ENCODE data around the gene AAK1. TPM values are rescaled to one million over a fixed set of nuclear protein-coding genes. Genes with fewer than 3 reads are reported as not detected.

Gene AAK1
- total RNA-seq, 4 donors from 2014 or later = 42.5 to 55.9 (median 51.2) TPM

- TF ChIP-seq CTCF (IDR thresholded peaks at IDR 0.05; ENCODE audit: low read depth) = no peak
Observed at GRCh38 chr2:69544951-69545350, 98.6 kb downstream of the AAK1 start.

DNA sequence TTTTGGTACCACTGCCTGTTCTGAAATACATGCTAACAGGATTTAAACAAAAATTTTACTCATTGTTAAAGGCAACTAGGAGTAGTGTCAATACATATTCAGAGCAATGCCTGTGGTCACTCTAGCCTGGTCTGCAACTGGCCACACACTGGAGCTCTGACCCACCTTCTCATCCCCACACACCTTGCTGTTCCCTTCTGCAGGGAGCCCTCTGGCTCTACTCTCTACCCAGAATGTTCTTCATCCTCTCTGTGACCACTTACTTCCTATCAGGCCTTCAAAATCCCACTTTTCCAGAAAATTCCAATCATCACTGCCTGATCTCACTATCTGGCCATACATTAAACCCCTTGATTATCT is 104.0 kb downstream of the AAK1 start:
- TF ChIP-seq CTCF (IDR thresholded peaks at IDR 0.05; ENCODE audit: low read depth) = no peak

- no peak for TF ChIP-seq CTCF (IDR thresholded peaks at IDR 0.05; ENCODE audit: low read depth)
Observed at GRCh38 chr2:69538872-69539548, 104.5 kb downstream of the AAK1 start.

- TF ChIP-seq CTCF (IDR thresholded peaks at IDR 0.05; ENCODE audit: low read depth) = no peak
Observed at GRCh38 chr2:69538249-69538648, 105.3 kb downstream of the AAK1 start.

- TF ChIP-seq CTCF (IDR thresholded peaks at IDR 0.05; ENCODE audit: low read depth) = no peak
Observed at GRCh38 chr2:69535817-69536241, 107.7 kb downstream of the AAK1 start.

GRCh38 chr2:69531186-69531585 is 112.4 kb downstream of the AAK1 start:
- TF ChIP-seq CTCF (IDR thresholded peaks at IDR 0.05; ENCODE audit: low read depth) = no peak

GRCh38 chr2:69529480-69529879 is 114.1 kb downstream of the AAK1 start:
- no peak for TF ChIP-seq CTCF (IDR thresholded peaks at IDR 0.05; ENCODE audit: low read depth)

All from subcutaneous adipose tissue (tissue), 4 donors.